Nephron (organoid): Measurements from ENCODE around the gene SELENOM.

Experiments used
- H3K27ac Mint-ChIP-seq, 3 experiments: 2 replicates each; pipeline ENCODE4 v1.8.0; 2020; ENCODE audit warnings: mixed read lengths in 3 of 3, mild to moderate bottlenecking in 2 of 3, moderate library complexity in 1 of 3
- H3K27me3 Mint-ChIP-seq: 2 replicates; pipeline ENCODE4 v1.8.0; 2021; ENCODE audit warnings: low read depth, mild to moderate bottlenecking, moderate library complexity, mixed read lengths
- H3K36me3 Mint-ChIP-seq: 2 replicates; pipeline ENCODE4 v1.8.0; 2020; ENCODE audit warnings: low read depth, mixed read lengths
- H3K4me1 Mint-ChIP-seq: 2 replicates; pipeline ENCODE4 v1.8.0; 2020; ENCODE audit warnings: mixed read lengths
- H3K4me3 Mint-ChIP-seq, 3 experiments: 2 replicates each; pipeline ENCODE4 v1.8.0; 2020; ENCODE audit warnings: mild to moderate bottlenecking in 3 of 3, mixed read lengths in 3 of 3, moderate library complexity in 2 of 3
- H3K9me3 Mint-ChIP-seq: 2 replicates; pipeline ENCODE4 v1.8.0; 2020; ENCODE audit warnings: mixed read lengths
- TF ChIP-seq, protein P1 (sequence below), 3 experiments: fragments of 200-600 bp; sonication (generic); IDR thresholded peaks; one replicate each; pipeline ENCODE4 v1.5.0; 2021; ENCODE audit warnings: antibody characterized with exemption in 3 of 3; ENCODE audit not compliant: unreplicated experiment in 3 of 3

The SELENOM gene

GRCh38 chr22:31107894-31108218 is 488 bp upstream of the SELENOM start:
- H3K4me1 Mint-ChIP-seq, result peaks cover 6% of the 10 kb centered on the region
- no peaks in the 10 kb centered on the region for H3K36me3 Mint-ChIP-seq
- H3K4me3 Mint-ChIP-seq, result peak overlapping the region; percentile 82 to 94 (median 84)
- H3K9me3 Mint-ChIP-seq, result no peaks in the 10 kb centered on the region
- peak overlapping the region; percentile 44 to 82 (median 77) for H3K27ac Mint-ChIP-seq
- TF ChIP-seq, protein P1, sequence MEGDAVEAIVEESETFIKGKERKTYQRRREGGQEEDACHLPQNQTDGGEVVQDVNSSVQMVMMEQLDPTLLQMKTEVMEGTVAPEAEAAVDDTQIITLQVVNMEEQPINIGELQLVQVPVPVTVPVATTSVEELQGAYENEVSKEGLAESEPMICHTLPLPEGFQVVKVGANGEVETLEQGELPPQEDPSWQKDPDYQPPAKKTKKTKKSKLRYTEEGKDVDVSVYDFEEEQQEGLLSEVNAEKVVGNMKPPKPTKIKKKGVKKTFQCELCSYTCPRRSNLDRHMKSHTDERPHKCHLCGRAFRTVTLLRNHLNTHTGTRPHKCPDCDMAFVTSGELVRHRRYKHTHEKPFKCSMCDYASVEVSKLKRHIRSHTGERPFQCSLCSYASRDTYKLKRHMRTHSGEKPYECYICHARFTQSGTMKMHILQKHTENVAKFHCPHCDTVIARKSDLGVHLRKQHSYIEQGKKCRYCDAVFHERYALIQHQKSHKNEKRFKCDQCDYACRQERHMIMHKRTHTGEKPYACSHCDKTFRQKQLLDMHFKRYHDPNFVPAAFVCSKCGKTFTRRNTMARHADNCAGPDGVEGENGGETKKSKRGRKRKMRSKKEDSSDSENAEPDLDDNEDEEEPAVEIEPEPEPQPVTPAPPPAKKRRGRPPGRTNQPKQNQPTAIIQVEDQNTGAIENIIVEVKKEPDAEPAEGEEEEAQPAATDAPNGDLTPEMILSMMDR (IDR thresholded peaks at IDR 0.05; ENCODE audit: unreplicated experiment in 3 of 3), result peak in 1 of 3 experiments; percentile 24
- peaks cover 8% of the 10 kb centered on the region for H3K27me3 Mint-ChIP-seq

GRCh38 chr22:31106731-31107177 is 614 bp downstream of the SELENOM start:
- peak overlapping the region; percentile 82 to 94 (median 84) for H3K4me3 Mint-ChIP-seq
- H3K27me3 Mint-ChIP-seq, result peaks cover 4% of the 10 kb centered on the region
- TF ChIP-seq, protein P1 (IDR thresholded peaks at IDR 0.05; ENCODE audit: unreplicated experiment in 3 of 3), result no peak
- H3K36me3 Mint-ChIP-seq, result peaks cover 5% of the 10 kb centered on the region
- no peaks in the 10 kb centered on the region for H3K9me3 Mint-ChIP-seq
- H3K27ac Mint-ChIP-seq, result peak overlapping the region; percentile 71 to 82 (median 79)
- peaks cover 6% of the 10 kb centered on the region for H3K4me1 Mint-ChIP-seq

DNA sequence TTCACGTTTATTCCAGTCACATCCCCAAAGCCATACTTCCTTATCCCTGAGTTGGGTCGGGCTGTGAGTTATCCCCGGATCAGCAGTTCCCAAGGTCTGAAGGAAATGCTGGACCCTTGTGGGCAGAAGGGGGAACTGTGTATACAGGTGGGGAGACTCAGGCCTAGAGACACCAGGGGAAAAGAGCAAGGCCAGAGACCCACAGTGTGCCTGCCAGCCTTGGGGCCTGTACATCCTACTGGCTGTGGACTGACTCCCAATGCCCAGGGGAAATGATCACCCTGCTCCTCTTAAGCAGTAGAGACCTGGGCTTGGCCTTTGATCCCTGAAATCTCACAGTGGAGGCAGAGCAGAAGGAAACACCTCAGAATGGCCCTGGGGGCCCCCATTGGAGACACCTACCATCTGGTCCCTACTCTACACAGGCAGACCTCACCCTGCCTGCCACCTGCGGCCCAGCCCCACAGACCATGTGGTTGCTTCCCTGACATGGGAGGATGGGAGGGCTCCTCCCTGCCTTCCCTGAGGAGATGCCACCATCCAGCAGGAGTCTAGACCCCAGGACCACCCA is 1.3 kb downstream of the SELENOM start:
- peak overlapping the region in 1 of 3 experiments; percentile 82 for H3K27ac Mint-ChIP-seq
- H3K4me3 Mint-ChIP-seq, result peak overlapping the region; percentile 82 to 94 (median 84)
- no peaks in the 10 kb centered on the region for H3K9me3 Mint-ChIP-seq
- peaks cover 4% of the 10 kb centered on the region for H3K27me3 Mint-ChIP-seq
- TF ChIP-seq, protein P1 (IDR thresholded peaks at IDR 0.05; ENCODE audit: unreplicated experiment in 3 of 3), result no peak
- peaks cover 6% of the 10 kb centered on the region for H3K4me1 Mint-ChIP-seq
- peaks cover 9% of the 10 kb centered on the region for H3K36me3 Mint-ChIP-seq

- Mint-ChIP-seq H3K27ac (no peak overlapping the region), H3K36me3 (peaks cover 12% of the 10 kb centered on the region), H3K4me3 (peak overlapping the region in 2 of 3 experiments; percentile 84 to 94), H3K4me1 (peaks cover 6% of the 10 kb centered on the region), H3K9me3 (no peaks in the 10 kb centered on the region), H3K27me3 (peaks cover 4% of the 10 kb centered on the region)
- TF ChIP-seq, protein P1 (IDR thresholded peaks at IDR 0.05; ENCODE audit: unreplicated experiment in 3 of 3), result no peak
Observed at GRCh38 chr22:31105282-31105929, 2.0 kb downstream of the SELENOM start.

GRCh38 chr22:31104869-31105268 is 2.5 kb downstream of the SELENOM start:
- TF ChIP-seq, protein P1 (IDR thresholded peaks at IDR 0.05; ENCODE audit: unreplicated experiment in 3 of 3), result peak; percentile 40 to 59 (median 40)
- peaks cover 4% of the 10 kb centered on the region for H3K27me3 Mint-ChIP-seq
- peaks cover 16% of the 10 kb centered on the region for H3K36me3 Mint-ChIP-seq
- no peak overlapping the region for H3K27ac Mint-ChIP-seq
- peaks cover 6% of the 10 kb centered on the region for H3K4me1 Mint-ChIP-seq
- no peak overlapping the region for H3K4me3 Mint-ChIP-seq
- H3K9me3 Mint-ChIP-seq, result no peaks in the 10 kb centered on the region
